Right lobe of liver (tissue), 6 donors: ENCODE results near the gene IFIT3. TPM values are rescaled to one million over a fixed set of nuclear protein-coding genes. Genes with fewer than 3 reads are reported as not detected.

Source experiments
- ATAC-seq, 4 donors: fragments of 200-7000 bp; cut with Tn5 transposase; one replicate each; pipeline ENCODE4 v1.9.1; 2020; ENCODE audit warnings: mild to moderate bottlenecking in 4 of 4, moderate library complexity in 4 of 4
- DNase-seq, 3 donors: peaks; one replicate each; pipeline ENCODE4 v3.0.0-alpha.2; 2020
- H3K27ac ChIP-seq, 3 donors: fragments of 200-600 bp; one replicate each; pipeline ENCODE4 v1.8.0; 2022
- H3K27me3 ChIP-seq, 2 donors: fragments of 200-600 bp; one replicate each; pipeline ENCODE4 v1.8.0; 2022
- H3K36me3 ChIP-seq, 4 donors: fragments of 200-600 bp; sonication (generic) in 1 of 4; one replicate each; pipeline versions ENCODE4 v1.5.1 to v1.8.0; 2017 to 2022; ENCODE audit warnings: control low read depth in 1 of 4
- H3K4me1 ChIP-seq, 4 donors: fragments of 200-600 bp; sonication (generic) in 1 of 4; one replicate each; pipeline versions ENCODE4 v1.5.1 to v1.8.0; 2017 to 2022; ENCODE audit warnings: control low read depth in 1 of 4
- H3K4me3 ChIP-seq, 3 donors: fragments of 200-600 bp; one replicate each; pipeline ENCODE4 v1.8.0; 2022
- H3K9me3 ChIP-seq, 4 donors: fragments of 200-600 bp; sonication (generic) in 1 of 4; one replicate each; pipeline versions ENCODE4 v1.5.1 to v1.8.0; 2017 to 2022; ENCODE audit warnings: control low read depth in 1 of 4
- POLR2A ChIP-seq: fragments of 450-650 bp; IDR thresholded peaks from one replicate; pipeline ENCODE4 v1.6.1; 2017; ENCODE audit warnings: antibody characterized with exemption, mild to moderate bottlenecking
- WGBS: methylation state at CpG from one replicate; pipeline ENCODE4 v1.1.6; 2018; ENCODE audit warnings: low coverage, low lambda C conversion rate; ENCODE audit not compliant: insufficient coverage; ENCODE audit errors: missing lambda C conversion rate; 5-methylcytosine and 5-hydroxymethylcytosine counted together
- intact Hi-C, 2 donors: fragments of 100-400 bp; cut with DNase I; formaldehyde crosslinking; loops; one replicate each; pipeline versions ENCODE4 v1.11.2 to v1.14.1; 2022
- total RNA-seq, 6 experiments: library from RNA; depleted of rRNA in 2 of 6; stranded (reverse); fragments of >200 nt in 2 of 6; fragmentation: NEBNext Ultra II Directional in 3 of 6; extraction: Animal tissue kit (Norgen Biotek cat#: 25700) in 3 of 6; gene quantifications; one replicate each; pipeline versions ENCODE4 v1.1.0 to v1.2.4, GENCODE V29; 2016 to 2023
- TF ChIP-seq, protein P1 (sequence below), 4 donors: fragments of 200-600 bp in 3 of 4; fragments of 450-650 bp in 1 of 4; IDR thresholded peaks; one replicate each; pipeline versions ENCODE4 v1.5.1 to v1.8.0; 2016 to 2022; ENCODE audit warnings: antibody characterized with exemption in 4 of 4, mild to moderate bottlenecking in 2 of 4
- donor health status: DM: no; HTN: yes; CAD: no.
- donor health status: DM: no; HTN: no; CAD: no.
- donor health status: DM: no; HTN: no; CAD: no.
- donor health status: DM: no; HTN: yes; CAD: no.
- donor health status: DM: no; HTN: yes; CAD: no.

Gene IFIT3
- total RNA-seq, 6 experiments from 2014 or later: 7.5 to 17.9 (median 11.5) TPM

DNA sequence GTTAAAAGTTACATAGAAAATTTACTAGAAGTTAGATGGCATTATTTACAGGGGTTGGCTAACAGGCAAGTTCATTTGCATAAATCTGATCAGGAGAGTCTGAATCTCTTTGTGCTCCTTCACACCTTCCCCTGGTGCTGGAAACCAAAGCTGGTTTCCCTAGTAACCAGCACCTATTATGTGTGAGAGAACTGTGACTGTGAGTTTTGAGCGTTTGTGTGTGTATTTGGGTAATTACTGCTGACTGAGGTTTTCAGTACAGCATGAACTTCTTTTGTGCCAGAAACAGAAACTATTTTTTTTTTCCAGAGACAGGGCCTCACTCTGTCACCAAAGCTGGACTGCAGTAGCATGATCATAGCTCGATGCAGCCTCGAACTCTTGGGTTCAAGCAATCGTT lies 39.7 kb downstream of the IFIT3 start:
- WGBS: 14% methylated on average over 4 of the region's 4 CpGs
- no peak for TF ChIP-seq POLR2A
- TF ChIP-seq, protein P1, sequence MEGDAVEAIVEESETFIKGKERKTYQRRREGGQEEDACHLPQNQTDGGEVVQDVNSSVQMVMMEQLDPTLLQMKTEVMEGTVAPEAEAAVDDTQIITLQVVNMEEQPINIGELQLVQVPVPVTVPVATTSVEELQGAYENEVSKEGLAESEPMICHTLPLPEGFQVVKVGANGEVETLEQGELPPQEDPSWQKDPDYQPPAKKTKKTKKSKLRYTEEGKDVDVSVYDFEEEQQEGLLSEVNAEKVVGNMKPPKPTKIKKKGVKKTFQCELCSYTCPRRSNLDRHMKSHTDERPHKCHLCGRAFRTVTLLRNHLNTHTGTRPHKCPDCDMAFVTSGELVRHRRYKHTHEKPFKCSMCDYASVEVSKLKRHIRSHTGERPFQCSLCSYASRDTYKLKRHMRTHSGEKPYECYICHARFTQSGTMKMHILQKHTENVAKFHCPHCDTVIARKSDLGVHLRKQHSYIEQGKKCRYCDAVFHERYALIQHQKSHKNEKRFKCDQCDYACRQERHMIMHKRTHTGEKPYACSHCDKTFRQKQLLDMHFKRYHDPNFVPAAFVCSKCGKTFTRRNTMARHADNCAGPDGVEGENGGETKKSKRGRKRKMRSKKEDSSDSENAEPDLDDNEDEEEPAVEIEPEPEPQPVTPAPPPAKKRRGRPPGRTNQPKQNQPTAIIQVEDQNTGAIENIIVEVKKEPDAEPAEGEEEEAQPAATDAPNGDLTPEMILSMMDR (IDR thresholded peaks at IDR 0.05): no peak
- Histone ChIP-seq H3K4me3 (no peak overlapping the region), H3K4me1 (peaks cover 0 to 26% (median 7%) of the 10 kb centered on the region in 4 donors), H3K9me3 (no peaks in the 10 kb centered on the region), H3K27ac (peak overlapping the region; percentile 24 to 85 (median 29)), H3K27me3 (no peaks in the 10 kb centered on the region), H3K36me3 (no peaks in the 10 kb centered on the region)
- ATAC-seq (peak; percentile 46 to 69 (median 63)), DNase-seq (no peak)
- intact Hi-C loops: no loop called here

DNA sequence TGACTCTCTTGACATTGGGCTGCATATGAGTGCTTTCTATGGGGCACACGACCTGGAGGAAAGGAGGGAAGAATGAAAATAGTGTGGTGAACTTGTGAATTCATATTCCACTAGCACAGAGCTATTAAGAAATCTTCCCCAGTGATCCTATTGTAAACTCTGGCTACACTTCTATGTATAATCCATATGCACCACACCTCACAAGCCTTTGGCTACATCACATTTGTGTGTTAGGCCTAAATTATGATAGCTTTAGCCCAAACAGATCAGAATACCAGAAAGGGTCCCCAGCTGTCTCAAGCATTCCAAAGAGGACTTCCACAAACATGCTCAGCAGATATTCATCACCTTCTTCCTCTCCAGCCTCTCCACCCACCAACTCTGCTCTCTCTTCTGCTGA lies 40.3 kb downstream of the IFIT3 start:
- TF ChIP-seq POLR2A: no peak
- TF ChIP-seq, protein P1 (IDR thresholded peaks at IDR 0.05): no peak
- peaks cover 0 to 32% (median 7%) of the 10 kb centered on the region in 4 donors for H3K4me1 ChIP-seq
- intact Hi-C loops: no loop called here
- DNase-seq (no peak), ATAC-seq (no peak)
- no peaks in the 10 kb centered on the region for H3K36me3 ChIP-seq
- H3K4me3 ChIP-seq: no peak overlapping the region
- no peaks in the 10 kb centered on the region for H3K9me3 ChIP-seq
- H3K27ac ChIP-seq: peak overlapping the region; percentile 24 to 85 (median 29)
- WGBS: 62% methylated on average over 1 of the region's 1 CpG
- no peaks in the 10 kb centered on the region for H3K27me3 ChIP-seq

DNA sequence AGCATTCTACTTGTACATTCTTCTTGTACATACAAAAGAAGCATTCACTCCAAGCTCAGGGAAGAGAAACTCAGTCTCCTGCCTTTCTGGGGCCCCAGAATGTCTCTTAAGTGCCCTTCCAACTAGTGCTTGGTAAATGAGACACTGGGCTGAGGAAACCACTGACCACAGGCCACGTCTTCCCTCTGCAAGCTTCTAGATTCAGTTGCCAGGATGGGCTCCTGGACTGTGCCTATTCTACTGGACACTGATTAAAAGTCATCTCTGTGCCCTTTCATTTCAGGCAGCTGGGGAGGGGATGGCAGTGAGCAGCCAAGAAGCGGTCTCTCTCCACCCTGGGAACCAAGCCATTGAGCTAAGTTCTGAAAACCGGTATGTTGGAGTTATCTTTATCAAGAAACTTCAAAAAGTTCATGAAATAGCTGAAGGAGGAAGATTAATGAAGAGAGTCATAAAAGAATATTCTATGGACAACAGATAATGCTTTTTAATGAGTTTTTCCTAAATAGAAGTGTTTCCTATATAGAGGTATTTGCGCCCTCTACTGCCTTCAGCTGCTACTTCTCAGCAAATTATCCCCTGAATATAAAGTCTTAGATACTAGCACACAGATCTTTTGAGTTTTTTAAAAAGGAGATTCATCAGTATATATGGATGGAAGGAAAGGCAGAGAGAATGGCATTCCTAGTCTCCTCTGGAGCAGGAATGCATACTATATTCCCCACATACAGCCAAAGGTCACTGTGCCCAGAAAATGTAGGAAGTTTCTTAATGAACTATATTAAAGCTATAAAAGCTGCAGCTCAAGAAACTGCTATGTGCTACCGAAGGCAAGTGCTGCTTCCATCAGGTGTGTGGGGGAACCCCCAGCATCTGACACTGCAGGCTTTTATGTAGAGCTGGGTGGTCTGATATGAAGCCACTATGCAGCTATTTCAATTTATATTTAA lies 41.6 kb downstream of the IFIT3 start:
- DNase-seq: peak in 1 of 3 donors; percentile 60

DNA sequence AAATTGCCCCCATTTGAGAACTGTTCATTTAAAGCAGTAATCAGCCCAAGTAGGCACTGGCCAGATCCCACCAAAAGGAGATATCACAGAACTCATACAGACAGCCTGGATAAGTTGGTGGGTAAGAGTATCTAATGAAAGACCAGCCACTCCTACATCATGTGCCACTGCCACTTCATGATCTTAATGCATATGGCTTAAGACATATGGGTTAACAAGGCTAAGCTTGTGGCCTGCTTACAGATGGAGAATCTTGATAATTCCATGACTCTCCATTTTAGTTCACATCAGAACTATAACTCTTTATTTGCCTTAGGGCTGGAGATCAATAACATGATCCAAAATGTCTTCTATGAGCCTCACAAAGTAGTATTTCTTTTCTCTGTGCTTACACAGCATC lies 43.3 kb downstream of the IFIT3 start:
- Histone ChIP-seq H3K27me3 (no peaks in the 10 kb centered on the region), H3K4me3 (no peak overlapping the region), H3K9me3 (no peaks in the 10 kb centered on the region), H3K36me3 (no peaks in the 10 kb centered on the region), H3K4me1 (peaks cover 0 to 57% (median 18%) of the 10 kb centered on the region in 4 donors), H3K27ac (no peak overlapping the region)
- DNase-seq (no peak), ATAC-seq (no peak)
- TF ChIP-seq POLR2A: no peak
- TF ChIP-seq, protein P1 (IDR thresholded peaks at IDR 0.05): no peak
- intact Hi-C loops: no loop called here

More for the DNA sequence above, 41.6 kb downstream of the IFIT3 start:
- ATAC-seq: peak; percentile 40 to 73 (median 51)
- peak overlapping the region; percentile 35 to 73 (median 63) for H3K27ac ChIP-seq
- WGBS: 18% methylated on average over 5 of the region's 5 CpGs
- no peak overlapping the region for H3K4me3 ChIP-seq
- no peaks in the 10 kb centered on the region for H3K36me3 ChIP-seq
- no peaks in the 10 kb centered on the region for H3K27me3 ChIP-seq
- TF ChIP-seq, protein P1 (IDR thresholded peaks at IDR 0.05): peak; percentile 61 to 74 (median 64)
- no peak for TF ChIP-seq POLR2A
- intact Hi-C loops: no loop called here
- peaks cover 0 to 43% (median 10%) of the 10 kb centered on the region in 4 donors for H3K4me1 ChIP-seq
- H3K9me3 ChIP-seq: no peaks in the 10 kb centered on the region
